Kidney (tissue), 22 donors: Measurements from ENCODE around the gene PNPO. TPM values are rescaled to one million over a fixed set of nuclear protein-coding genes. Genes with fewer than 3 reads are reported as not detected.

Source experiments
- DNase-seq, 5 donors: peaks; one replicate each; pipeline ENCODE4 v3.0.0-alpha.2; 2013 to 2020
- FAIRE-seq: peaks from 2 replicates; lab custom pipeline; 2012; peaks lifted over from hg19 to GRCh38; lab: Jason Lieb, UNC
- H3K27ac ChIP-seq, 2 donors: one replicate each; pipeline ENCODE4 v1.7.0; 2013; ENCODE audit warnings: low read depth in 2 of 2, low read length in 2 of 2, inconsistent platforms in 1 of 2
- H3K27me3 ChIP-seq: one replicate; pipeline ENCODE4 v1.7.1; 2013; ENCODE audit warnings: low read length, inconsistent platforms; ENCODE audit not compliant: control insufficient read depth, insufficient read depth
- H3K36me3 ChIP-seq, 3 donors: one replicate each; pipeline versions ENCODE4 v1.7.0 to v1.7.1; 2013; ENCODE audit warnings: low read length in 3 of 3, control low read depth in 1 of 3, inconsistent platforms in 1 of 3; ENCODE audit not compliant: insufficient read depth in 3 of 3, control insufficient read depth in 2 of 3
- H3K4me1 ChIP-seq, 3 donors: one replicate each; pipeline versions ENCODE4 v1.7.0 to v1.7.1; 2013; ENCODE audit warnings: low read length in 3 of 3, inconsistent platforms in 1 of 3, low read depth in 1 of 3; ENCODE audit not compliant: control insufficient read depth in 2 of 3, insufficient read depth in 2 of 3
- H3K4me3 ChIP-seq, 3 donors: one replicate each; pipeline versions ENCODE4 v1.7.0 to v1.8.1; 2013; ENCODE audit warnings: low read length in 3 of 3, control low read depth in 1 of 3, inconsistent platforms in 1 of 3
- H3K9ac ChIP-seq, 3 donors: one replicate each; pipeline versions ENCODE4 v1.7.0 to v1.7.1; 2013; ENCODE audit warnings: low read length in 3 of 3, control low read depth in 1 of 3, inconsistent platforms in 1 of 3
- H3K9me3 ChIP-seq, 3 donors: one replicate each; pipeline versions ENCODE4 v1.7.0 to v1.7.1; 2013; ENCODE audit warnings: low read length in 3 of 3, control low read depth in 1 of 3, inconsistent platforms in 1 of 3; ENCODE audit not compliant: control insufficient read depth in 2 of 3, insufficient read depth in 1 of 3
- intact Hi-C: fragments of 100-400 bp; cut with DNase I; formaldehyde crosslinking; loops from one replicate; pipeline ENCODE4 v1.11.1; 2022
- long read RNA-seq, 10 donors: library from polyadenylated mRNA in 1 of 10; unstranded in 1 of 10; transcript quantifications; one replicate each; pipeline ENCODE4 v2.0.0 and lab custom pipeline, GENCODE V29; 2021 to 2026
- polyA plus RNA-seq: library from polyadenylated mRNA; stranded (reverse); fragments of 350-450 nt; fragmentation: Illumina TruSeq; extraction: RNeasy Lipid Tissue Mini Kit (QIAGEN cat#74804); gene quantifications from one replicate; pipeline ENCODE4 v1.2.3, GENCODE V29; 2014; ENCODE audit warnings: low read depth, low replicate concordance; ENCODE audit not compliant: insufficient read depth
- total RNA-seq: library from RNA; stranded (reverse); fragmentation: NEBNext Ultra II Directional; extraction: Animal tissue kit (Norgen Biotek cat#: 25700); gene quantifications from one replicate; pipeline ENCODE4 v1.2.1, GENCODE V29; 2021
- TF ChIP-seq, protein P1 (sequence below): IDR thresholded peaks from 3 replicates; pipeline ENCODE4 v1.5.1; 2012; ENCODE audit warnings: mild to moderate bottlenecking, moderate library complexity, borderline replicate concordance; ENCODE audit not compliant: insufficient read depth; ENCODE audit errors: extremely low read depth
- donor health status: control.
- donor health status: control.
- donor health status: control.
- donor health status: control.
- donor health status: control.
- donor health status: DM: yes; HTN: yes; CAD: no.
- donor health status: Normal renal cell carcinoma (clear cell type).

The PNPO gene
- total RNA-seq (45.1 TPM), polyA plus RNA-seq (55.8 TPM)
- long read RNA-seq, donor 1, transcript PNPO-217 (7 exons, 3,465 nt), result major isoform, 5 of 5 reads
- long read RNA-seq, donor 1, partial matches to known transcripts, result 0 of 5 reads
- long read RNA-seq, donor 1, other reads (novel, unspliced or antisense), result 0 of 5 reads
- long read RNA-seq, donor 2, partial matches to known transcripts, result 0 of 5 reads
- long read RNA-seq, donor 2, other reads (novel, unspliced or antisense), result 0 of 5 reads
- long read RNA-seq, donor 3, partial matches to known transcripts, result 0 of 4 reads
- long read RNA-seq, donor 3, other reads (novel, unspliced or antisense), result 0 of 4 reads
- long read RNA-seq, donor 4, partial matches to known transcripts, result 0 of 4 reads
- long read RNA-seq, donor 4, other reads (novel, unspliced or antisense), result 0 of 4 reads
- long read RNA-seq, donor 5, result 0 reads
- long read RNA-seq, donor 6, partial matches to known transcripts, result 0 of 1 reads
- long read RNA-seq, donor 6, other reads (novel, unspliced or antisense), result 0 of 1 reads
- long read RNA-seq, donor 7, transcript PNPO-217 (7 exons, 3,465 nt), result major isoform, 23 of 28 reads
- long read RNA-seq, donor 7, partial matches to known transcripts, result 4 of 28 reads
- long read RNA-seq, donor 7, other reads (novel, unspliced or antisense), result 0 of 28 reads
- long read RNA-seq, donor 8, partial matches to known transcripts, result 0 of 2 reads
- long read RNA-seq, donor 8, other reads (novel, unspliced or antisense), result 0 of 2 reads
- long read RNA-seq, donor 9, partial matches to known transcripts, result 0 of 3 reads
- long read RNA-seq, donor 9, other reads (novel, unspliced or antisense), result 0 of 3 reads
- long read RNA-seq, donor 10, transcript PNPO-217 (7 exons, 3,465 nt), result major isoform, 8 of 9 reads
- long read RNA-seq, donor 10, partial matches to known transcripts, result 0 of 9 reads
- long read RNA-seq, donor 10, other reads (novel, unspliced or antisense), result 0 of 9 reads

DNA sequence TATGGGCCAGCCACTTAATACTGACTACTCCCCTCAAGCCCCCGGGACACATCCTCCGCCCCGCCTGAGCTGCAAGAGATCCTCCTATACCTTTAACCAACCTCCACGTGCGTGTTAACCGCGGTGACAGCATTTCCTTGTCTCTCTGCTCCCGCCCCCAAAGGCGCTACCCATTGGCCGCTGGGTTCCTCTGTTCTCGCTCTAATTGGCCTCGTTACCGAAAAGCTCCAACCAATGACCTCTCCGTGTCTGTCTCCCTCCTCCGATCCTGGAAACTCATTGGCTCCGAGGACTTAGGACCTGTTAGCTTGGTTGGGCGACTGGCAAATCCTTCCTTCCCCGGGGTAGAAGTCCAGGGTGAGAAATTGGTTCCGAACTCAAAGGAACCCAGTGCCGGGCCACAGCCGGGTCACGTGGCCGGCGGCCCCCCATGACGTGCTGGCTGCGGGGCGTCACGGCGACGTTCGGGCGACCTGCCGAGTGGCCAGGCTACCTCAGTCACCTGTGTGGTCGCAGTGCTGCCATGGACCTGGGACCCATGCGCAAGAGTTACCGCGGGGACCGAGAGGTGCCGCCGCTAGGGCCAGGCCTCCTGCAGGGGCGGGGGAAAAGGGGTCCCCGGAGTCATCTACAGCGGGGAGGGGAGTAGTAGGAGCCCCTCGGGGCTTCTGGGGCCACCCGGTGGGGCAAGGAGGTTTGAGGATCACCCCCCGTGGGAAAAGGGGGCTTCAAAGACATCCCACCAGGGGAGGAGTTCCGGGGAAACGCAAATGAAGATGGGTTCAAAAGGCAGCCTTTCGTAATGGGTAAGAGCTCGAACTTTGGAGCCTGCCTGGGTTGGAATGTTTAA lies at the start of gene PNPO:
TSS of gene PNPO (plus strand) at position 326 of the 850 bp plus-strand sequence. CDS start at position 431, 105 bp downstream.
- intact Hi-C loops, result no loop called here
- H3K9ac ChIP-seq, result peak within 1 kb of the TSS; percentile 32 to 98 (median 81)
- DNase-seq (peak; percentile 94 to 98 (median 97)), FAIRE-seq (peak; percentile 97)
- H3K27ac ChIP-seq, result peak within 1 kb of the TSS; percentile 82 to 94
- H3K27me3 ChIP-seq, result no peaks in the 10 kb centered on the region
- peaks cover 0 to 27% (median 14%) of the 10 kb centered on the region in 3 donors for H3K4me1 ChIP-seq
- H3K36me3 ChIP-seq, result peaks cover 0 to 9% (median 3%) of the 10 kb centered on the region in 3 donors
- H3K4me3 ChIP-seq, result peak within 1 kb of the TSS; percentile 69 to 92 (median 75)
- TF ChIP-seq, protein P1, sequence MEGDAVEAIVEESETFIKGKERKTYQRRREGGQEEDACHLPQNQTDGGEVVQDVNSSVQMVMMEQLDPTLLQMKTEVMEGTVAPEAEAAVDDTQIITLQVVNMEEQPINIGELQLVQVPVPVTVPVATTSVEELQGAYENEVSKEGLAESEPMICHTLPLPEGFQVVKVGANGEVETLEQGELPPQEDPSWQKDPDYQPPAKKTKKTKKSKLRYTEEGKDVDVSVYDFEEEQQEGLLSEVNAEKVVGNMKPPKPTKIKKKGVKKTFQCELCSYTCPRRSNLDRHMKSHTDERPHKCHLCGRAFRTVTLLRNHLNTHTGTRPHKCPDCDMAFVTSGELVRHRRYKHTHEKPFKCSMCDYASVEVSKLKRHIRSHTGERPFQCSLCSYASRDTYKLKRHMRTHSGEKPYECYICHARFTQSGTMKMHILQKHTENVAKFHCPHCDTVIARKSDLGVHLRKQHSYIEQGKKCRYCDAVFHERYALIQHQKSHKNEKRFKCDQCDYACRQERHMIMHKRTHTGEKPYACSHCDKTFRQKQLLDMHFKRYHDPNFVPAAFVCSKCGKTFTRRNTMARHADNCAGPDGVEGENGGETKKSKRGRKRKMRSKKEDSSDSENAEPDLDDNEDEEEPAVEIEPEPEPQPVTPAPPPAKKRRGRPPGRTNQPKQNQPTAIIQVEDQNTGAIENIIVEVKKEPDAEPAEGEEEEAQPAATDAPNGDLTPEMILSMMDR, result no peak
- no peaks in the 10 kb centered on the region for H3K9me3 ChIP-seq

DNA sequence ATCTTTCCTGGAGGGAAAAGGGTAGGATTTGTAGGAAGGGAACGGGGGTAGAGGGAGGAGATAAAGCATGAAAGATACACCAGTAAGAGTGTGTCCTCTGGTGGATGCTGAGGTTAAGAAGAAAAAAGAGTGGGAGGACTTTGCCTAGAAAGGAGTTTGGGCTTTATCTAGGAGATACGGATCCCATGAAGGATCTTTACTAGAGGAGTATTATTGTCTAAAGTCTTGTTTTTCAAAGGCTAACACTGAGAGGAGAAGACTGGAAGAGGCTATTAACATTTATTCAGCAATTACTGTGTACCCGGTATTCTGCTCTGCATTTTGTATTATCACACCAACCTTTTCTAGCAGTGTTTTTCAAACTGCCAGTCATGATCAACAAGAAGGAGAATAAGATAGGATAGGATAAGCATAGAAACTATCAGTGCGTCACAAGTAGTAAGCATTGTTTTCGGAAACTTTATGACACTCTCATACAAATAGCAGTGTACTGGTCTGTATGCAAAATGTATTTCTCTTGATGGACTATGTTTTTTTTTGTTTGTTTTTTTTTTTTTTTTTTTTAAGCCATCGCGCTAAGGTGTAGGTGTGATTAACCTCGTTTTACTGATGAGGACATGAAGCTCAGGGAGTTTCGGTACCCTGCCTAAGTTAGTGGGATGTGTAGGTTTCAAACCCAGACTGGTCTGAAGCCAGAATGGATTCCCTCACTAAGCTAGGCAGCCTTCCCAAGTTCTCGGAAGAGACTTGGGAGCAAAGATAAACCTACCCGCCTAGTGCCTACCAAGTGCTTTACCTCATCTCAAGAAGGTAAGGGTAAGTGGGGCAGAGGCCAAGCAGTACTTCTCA lies 46.6 kb upstream of the PNPO start:
- Histone ChIP-seq H3K4me3 (peak overlapping the region; percentile 90 to 98 (median 97)), H3K9me3 (no peaks in the 10 kb centered on the region), H3K27ac (peak overlapping the region; percentile 90), H3K9ac (peak overlapping the region; percentile 88 to 96 (median 90)), H3K36me3 (peaks cover 0 to 4% (median 0%) of the 10 kb centered on the region in 3 donors), H3K27me3 (no peaks in the 10 kb centered on the region), H3K4me1 (peaks cover 2 to 17% (median 14%) of the 10 kb centered on the region in 3 donors)
- FAIRE-seq (no peak), DNase-seq (no peak)
- TF ChIP-seq, protein P1, result no peak
- intact Hi-C loops, result no loop called here
